ENCODE results near the gene WWOX. TPM values are rescaled to one million over a fixed set of nuclear protein-coding genes. Genes with fewer than 3 reads are reported as not detected.

Gene WWOX
- total and polyA plus RNA-seq, 2 of the 13 experiments (the other 11 are each of a cell fraction or from before 2014, with no cell fraction given): 9.1 to 37.4 TPM

GRCh38 chr16:79181419-79181818, 1082.0 kb downstream of the WWOX start:
- ChIA-PET POLR2A (no interaction called here), CTCF (ENCODE audit: low intra/inter-chr PET ratio, low total read pairs) (no interaction called here)
- no peak for ATAC-seq
- Histone ChIP-seq H2AFZ (ENCODE audit: low read length) (no peak overlapping the region), H3K9me3 (ENCODE audit: low read length) (no peaks in the 10 kb centered on the region), H3K79me2 (ENCODE audit: insufficient read depth, low read length) (no peaks in the 10 kb centered on the region), H3K4me2 (ENCODE audit: low read depth, low read length) (no peak overlapping the region), H3K4me3 (replicated peaks in 1 of 3; ENCODE audit: insufficient read depth in 1 of 3, low read depth in 2 of 3, low read length in 3 of 3) (no peak overlapping the region), H4K20me1 (ENCODE audit: insufficient read depth, low read length) (no peaks in the 10 kb centered on the region), H3K36me3 (replicated peaks in 1 of 2; ENCODE audit: control insufficient read depth in 1 of 2, insufficient read depth in 2 of 2, low read length in 2 of 2) (no peaks in the 10 kb centered on the region), H3K4me1 (ENCODE audit: insufficient read depth, low read length) (no peaks in the 10 kb centered on the region), H3K9ac (ENCODE audit: insufficient read depth, low read depth, low read length) (no peak overlapping the region), H3K27ac (ENCODE audit: extremely low read length, insufficient read depth, low read length) (no peak overlapping the region), H3K27me3 (ENCODE audit: control insufficient read depth in 1 of 2, insufficient read depth in 2 of 2, low read length in 2 of 2) (no peaks in the 10 kb centered on the region)
- FAIRE-seq: no peak
- intact Hi-C loops (cut with micrococcal nuclease; ENCODE audit: unreplicated experiment) (no loop called here), in situ Hi-C loops (cut with HindIII; ENCODE audit: extremely low pct_ligation_motif_present, low pct_unique_long_range_greater_than_20kb) (no loop called here)
- no peak for DNase-seq (ENCODE audit: low spot score)
- no TSS peak for BruUV-seq (replicated peaks)
- TF ChIP-seq MXD3 (CRISPR knock-in tag; IDR thresholded peaks at IDR 0.05) (no peak), ZNF749 (CRISPR knock-in tag; IDR thresholded peaks at IDR 0.05; ENCODE audit: borderline replicate concordance) (no peak), LCORL (IDR thresholded peaks at IDR 0.05) (no peak), LCORL (CRISPR knock-in tag; IDR thresholded peaks at IDR 0.05) (no peak)
- WGBS (ENCODE audit: low lambda C conversion rate): 84% methylated on average over 3 of the region's 3 CpGs

- Histone ChIP-seq H3K27ac (ENCODE audit: extremely low read length, insufficient read depth, low read length) (no peak overlapping the region), H3K4me2 (ENCODE audit: low read depth, low read length) (no peak overlapping the region), H3K27me3 (ENCODE audit: control insufficient read depth in 1 of 2, insufficient read depth in 2 of 2, low read length in 2 of 2) (no peaks in the 10 kb centered on the region), H3K9me3 (ENCODE audit: low read length) (no peaks in the 10 kb centered on the region), H3K4me3 (replicated peaks in 1 of 3; ENCODE audit: insufficient read depth in 1 of 3, low read depth in 2 of 3, low read length in 3 of 3) (no peak overlapping the region), H3K9ac (ENCODE audit: insufficient read depth, low read depth, low read length) (no peak overlapping the region), H2AFZ (ENCODE audit: low read length) (no peak overlapping the region), H3K79me2 (ENCODE audit: insufficient read depth, low read length) (no peaks in the 10 kb centered on the region), H4K20me1 (ENCODE audit: insufficient read depth, low read length) (no peaks in the 10 kb centered on the region), H3K36me3 (replicated peaks in 1 of 2; ENCODE audit: control insufficient read depth in 1 of 2, insufficient read depth in 2 of 2, low read length in 2 of 2) (no peaks in the 10 kb centered on the region), H3K4me1 (ENCODE audit: insufficient read depth, low read length) (no peaks in the 10 kb centered on the region)
- 59% methylated on average over 6 of the region's 6 CpGs for WGBS (ENCODE audit: low lambda C conversion rate)
- DNase-seq (ENCODE audit: low spot score) (no peak), ATAC-seq (no peak), FAIRE-seq (no peak)
- CTCF ChIA-PET (ENCODE audit: low intra/inter-chr PET ratio, low total read pairs): no interaction called here
- intact Hi-C loops (cut with micrococcal nuclease; ENCODE audit: unreplicated experiment) (no loop called here), in situ Hi-C loops (cut with HindIII; ENCODE audit: extremely low pct_ligation_motif_present, low pct_unique_long_range_greater_than_20kb) (no loop called here)
- POLR2A ChIA-PET: no interaction called here
- no TSS peak for BruUV-seq (replicated peaks)
- TF ChIP-seq AFF4 (CRISPR knock-in tag; IDR thresholded peaks at IDR 0.05) (no peak), ERF (CRISPR knock-in tag; IDR thresholded peaks at IDR 0.05) (no peak), MLX (CRISPR knock-in tag; IDR thresholded peaks at IDR 0.05) (no peak), POLR2AphosphoS5 (IDR thresholded peaks at IDR 0.05; ENCODE audit: low read depth, low read length) (no peak), CSRNP1 (CRISPR knock-in tag; IDR thresholded peaks at IDR 0.05) (no peak), RXRB (CRISPR knock-in tag; IDR thresholded peaks at IDR 0.05; ENCODE audit: borderline replicate concordance) (no peak), HDAC1 (CRISPR knock-in tag; IDR thresholded peaks at IDR 0.05) (no peak), EHMT2 (IDR thresholded peaks at IDR 0.05; ENCODE audit: borderline replicate concordance, low read depth, low read length) (no peak)
Observed at GRCh38 chr16:79182616-79183015, 1083.2 kb downstream of the WWOX start.
